PC-9 (cell line): Measurements from ENCODE around the gene CDK2. TPM values are rescaled to one million over a fixed set of nuclear protein-coding genes. Genes with fewer than 3 reads are reported as not detected.

Experiments used
- BruUV-seq: library from RNA; stranded (reverse); fragments of 400-500 nt; replicated peaks from 2 replicates; lab custom pipeline; 2021; lab: Mats Ljungman, UMichigan
- CTCF ChIA-PET: fragments of 300-600 bp; sonication (Branson Sonifier 250); formaldehyde crosslinking; loops from one replicate; lab custom pipeline; 2022; ENCODE audit warnings: antibody characterized with exemption; lab: Charles Lee
- POLR2A ChIA-PET: fragments of 300-600 bp; sonication (Branson Sonifier 250); formaldehyde crosslinking; loops from one replicate; lab custom pipeline; 2022; ENCODE audit warnings: antibody characterized with exemption; ENCODE audit not compliant: unreplicated experiment; lab: Charles Lee
- DNase-seq, 2 experiments: peaks; one replicate each; pipeline versions ENCODE4 v3.0.0 to v3.0.0-alpha.2; 2015 to 2022; ENCODE audit warnings: mixed read lengths in 1 of 2
- H2AFZ ChIP-seq: fragments of 200-600 bp; sonication (generic); 2 replicates; pipeline ENCODE4 v1.8.1; 2017; ENCODE audit warnings: antibody characterized with exemption
- H3F3A ChIP-seq: fragments of 200-600 bp; sonication (generic); 2 replicates; pipeline ENCODE4 v1.8.1; 2017; ENCODE audit warnings: antibody characterized with exemption, mild to moderate bottlenecking, low read depth; ENCODE audit not compliant: insufficient read depth
- H3K27ac ChIP-seq: fragments of 200-600 bp; sonication (generic); 2 replicates; pipeline ENCODE4 v1.6.1; 2016; ENCODE audit warnings: mixed run types
- H3K27me3 ChIP-seq: fragments of 200-600 bp; sonication (generic); 2 replicates; pipeline ENCODE4 v1.6.1; 2016; ENCODE audit warnings: low read depth, mixed run types; ENCODE audit not compliant: insufficient read depth
- H3K36me3 ChIP-seq: fragments of 200-600 bp; sonication (generic); 2 replicates; pipeline ENCODE4 v1.6.1; 2016; ENCODE audit warnings: low read depth, mixed run types
- H3K4me1 ChIP-seq: fragments of 200-600 bp; sonication (generic); replicated peaks from 2 replicates; pipeline ENCODE4 v1.6.1; 2016; ENCODE audit warnings: mixed run types; ENCODE audit not compliant: insufficient read depth
- H3K4me2 ChIP-seq: fragments of 200-600 bp; sonication (generic); 2 replicates; pipeline ENCODE4 v1.6.1; 2017; ENCODE audit warnings: mixed run types
- H3K4me3 ChIP-seq: fragments of 200-600 bp; sonication (generic); 2 replicates; pipeline ENCODE4 v1.6.1; 2016; ENCODE audit warnings: mixed run types
- H3K79me2 ChIP-seq: fragments of 200-600 bp; sonication (generic); 2 replicates; pipeline ENCODE4 v1.6.1; 2017; ENCODE audit warnings: low read depth, mixed run types
- H3K9me2 ChIP-seq: fragments of 200-600 bp; sonication (generic); 2 replicates; pipeline ENCODE4 v1.8.1; 2017; ENCODE audit warnings: mild to moderate bottlenecking; ENCODE audit not compliant: insufficient read depth
- H3K9me3 ChIP-seq: fragments of 200-600 bp; sonication (generic); 2 replicates; pipeline ENCODE4 v1.8.1; 2016; ENCODE audit warnings: low read depth; ENCODE audit not compliant: insufficient read depth
- H4K20me1 ChIP-seq: fragments of 200-600 bp; sonication (generic); 2 replicates; pipeline ENCODE4 v1.8.1; 2017; ENCODE audit not compliant: insufficient read depth
- EZH2 ChIP-seq: fragments of 200-600 bp; sonication (generic); IDR thresholded peaks from 2 replicates; pipeline ENCODE4 v1.8.0; 2017; ENCODE audit warnings: antibody characterized with exemption, low read depth
- intact Hi-C: fragments of 100-400 bp; cut with micrococcal nuclease; formaldehyde crosslinking; loops from one replicate; pipeline ENCODE4 v1.10.0; 2022; ENCODE audit not compliant: unreplicated experiment
- total RNA-seq: library from RNA; stranded (reverse); gene quantifications from 2 replicates; pipeline ENCODE4 v1.2.3, GENCODE V29; 2021
- TF ChIP-seq, protein P1 (sequence below): fragments of 200-600 bp; sonication (generic); conservative IDR thresholded peaks from 2 replicates; pipeline ENCODE4 v1.6.1; 2017; ENCODE audit warnings: mixed run types, antibody characterized with exemption, mild to moderate bottlenecking, moderate library complexity

CDK2 gene
- total RNA-seq, 1 experiment from 2014 or later: 93.8 TPM

- peaks cover 41% of the 10 kb centered on the region for H3K4me1 ChIP-seq
- POLR2A ChIA-PET: no interaction called here
- H3K36me3 ChIP-seq: peaks cover 10% of the 10 kb centered on the region; the same call in 1 of the 2 replicates
- no peak overlapping the region for H3K4me3 ChIP-seq
- H2AFZ ChIP-seq: no peak overlapping the region
- H4K20me1 ChIP-seq: no peaks in the 10 kb centered on the region
- no peaks in the 10 kb centered on the region for H3K27me3 ChIP-seq
- H3F3A ChIP-seq: peaks cover 25% of the 10 kb centered on the region
- no TSS peak for BruUV-seq
- H3K9me3 ChIP-seq: no peaks in the 10 kb centered on the region
- no peak overlapping the region for H3K27ac ChIP-seq
- CTCF ChIA-PET: no interaction called here
- no peaks in the 10 kb centered on the region for H3K9me2 ChIP-seq
- H3K79me2 ChIP-seq: peaks cover 28% of the 10 kb centered on the region
- H3K4me2 ChIP-seq: no peak overlapping the region
- intact Hi-C loops: no loop called here
- no peak for TF ChIP-seq EZH2
- TF ChIP-seq, protein P1, sequence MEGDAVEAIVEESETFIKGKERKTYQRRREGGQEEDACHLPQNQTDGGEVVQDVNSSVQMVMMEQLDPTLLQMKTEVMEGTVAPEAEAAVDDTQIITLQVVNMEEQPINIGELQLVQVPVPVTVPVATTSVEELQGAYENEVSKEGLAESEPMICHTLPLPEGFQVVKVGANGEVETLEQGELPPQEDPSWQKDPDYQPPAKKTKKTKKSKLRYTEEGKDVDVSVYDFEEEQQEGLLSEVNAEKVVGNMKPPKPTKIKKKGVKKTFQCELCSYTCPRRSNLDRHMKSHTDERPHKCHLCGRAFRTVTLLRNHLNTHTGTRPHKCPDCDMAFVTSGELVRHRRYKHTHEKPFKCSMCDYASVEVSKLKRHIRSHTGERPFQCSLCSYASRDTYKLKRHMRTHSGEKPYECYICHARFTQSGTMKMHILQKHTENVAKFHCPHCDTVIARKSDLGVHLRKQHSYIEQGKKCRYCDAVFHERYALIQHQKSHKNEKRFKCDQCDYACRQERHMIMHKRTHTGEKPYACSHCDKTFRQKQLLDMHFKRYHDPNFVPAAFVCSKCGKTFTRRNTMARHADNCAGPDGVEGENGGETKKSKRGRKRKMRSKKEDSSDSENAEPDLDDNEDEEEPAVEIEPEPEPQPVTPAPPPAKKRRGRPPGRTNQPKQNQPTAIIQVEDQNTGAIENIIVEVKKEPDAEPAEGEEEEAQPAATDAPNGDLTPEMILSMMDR: no peak
- DNase-seq: no peak
Observed at GRCh38 chr12:55969356-55969755, 2.7 kb downstream of the CDK2 start.

GRCh38 chr12:55970775-55971174 is 4.1 kb downstream of the CDK2 start:
- Histone ChIP-seq H3K36me3 (peaks cover 10% of the 10 kb centered on the region; the same call in 1 of the 2 replicates), H3F3A (peaks cover 22% of the 10 kb centered on the region), H3K9me2 (no peaks in the 10 kb centered on the region), H3K4me1 (peaks cover 45% of the 10 kb centered on the region), H3K9me3 (no peaks in the 10 kb centered on the region), H2AFZ (no peak overlapping the region), H3K79me2 (peaks cover 42% of the 10 kb centered on the region), H4K20me1 (no peaks in the 10 kb centered on the region), H3K27me3 (no peaks in the 10 kb centered on the region), H3K4me2 (no peak overlapping the region), H3K4me3 (no peak overlapping the region), H3K27ac (0 out of 2 replicates have a peak overlapping the region, but pooled peaks have one; percentile 86)
- ChIA-PET CTCF (no interaction called here), POLR2A (interaction anchor here (0.6 to 0.7 kb wide), 2 partner anchors 123 to 141 kb away, joined by 4 to 14 read pairs; partner anchors contain the start of gene DNAJC14)
- TF ChIP-seq, protein P1: no peak
- TF ChIP-seq EZH2: no peak
- no TSS peak for BruUV-seq
- intact Hi-C loops: loop anchor here (5.0 kb wide), 1 partner anchor 147 kb away; the partner anchor contains the start of genes RPL41 and ZC3H10
- DNase-seq: no peak

- peaks cover 38% of the 10 kb centered on the region for H3K4me1 ChIP-seq
- no peaks in the 10 kb centered on the region for H3K27me3 ChIP-seq
- DNase-seq: peak; percentile 83 to 94
- ChIA-PET CTCF (interaction anchor here (0.6 kb wide), 1 partner anchor 250 kb away, joined by 3 read pairs; no protein-coding TSS in a partner anchor), POLR2A (interaction anchor here (0.5 kb wide), 1 partner anchor 12 kb away, joined by 4 read pairs; no protein-coding TSS in a partner anchor)
- peak overlapping the region; percentile 88 for H3K4me2 ChIP-seq
- peak overlapping the region; percentile 86 for H3K27ac ChIP-seq
- no peak for TF ChIP-seq EZH2
- TF ChIP-seq, protein P1: no peak
- H4K20me1 ChIP-seq: no peaks in the 10 kb centered on the region
- H3K4me3 ChIP-seq: peak overlapping the region; percentile 58; the same call in 1 of the 2 replicates
- peaks cover 19% of the 10 kb centered on the region for H3F3A ChIP-seq
- no peak overlapping the region for H2AFZ ChIP-seq
- no peaks in the 10 kb centered on the region for H3K9me2 ChIP-seq
- no peaks in the 10 kb centered on the region for H3K9me3 ChIP-seq
- BruUV-seq: no TSS peak
- peaks cover 48% of the 10 kb centered on the region for H3K79me2 ChIP-seq
- peaks cover 10% of the 10 kb centered on the region; the same call in 1 of the 2 replicates for H3K36me3 ChIP-seq
- intact Hi-C loops: loop anchor here (2.0 to 5.0 kb wide), 2 partner anchors 41 to 145 kb away; partner anchors contain the start of genes DGKA, RPL41 and ZC3H10
Observed at GRCh38 chr12:55972042-55972441, 5.4 kb downstream of the CDK2 start.
